ENCODE measurements around the gene MRPL18. TPM values are rescaled to one million over a fixed set of nuclear protein-coding genes. Genes with fewer than 3 reads are reported as not detected.
"Not testable (repeated sequence)": the region's sequence is repeated elsewhere in the genome, so short reads cannot be mapped to it uniquely, and the experiment has no call there.

MRPL18 gene
- total RNA-seq, 2 experiments from 2014 or later, result 63.6 to 65.8 TPM

DNA sequence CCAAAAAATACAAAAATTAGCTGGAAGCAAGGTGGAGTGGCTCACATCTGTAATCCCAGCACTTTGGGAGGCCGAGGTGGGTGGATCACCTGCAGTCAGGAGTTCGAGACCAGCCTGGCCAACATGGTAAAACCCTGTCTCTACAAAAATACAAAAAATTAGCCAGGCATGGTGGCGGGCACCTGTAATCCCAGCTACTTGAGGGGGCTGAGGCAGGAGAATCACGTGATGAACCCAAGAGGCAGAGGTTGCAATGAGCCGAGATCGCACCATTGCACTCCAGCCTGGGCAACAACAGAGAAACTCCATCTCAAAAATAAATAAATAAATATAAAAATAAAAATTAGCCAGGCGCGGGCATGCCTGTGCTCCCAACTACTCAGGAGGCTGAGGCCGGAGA, 34.4 kb downstream of the MRPL18 start:
- POLR2A ChIA-PET; H3K27ac Mint-ChIP-seq; H3K4me3 Mint-ChIP-seq; CTCF ChIA-PET; H3K36me3 Mint-ChIP-seq (ENCODE audit: low read depth); H3K9me3 Mint-ChIP-seq; DNase-seq; H3K27me3 Mint-ChIP-seq: not testable (repeated sequence)
- peaks cover 11% of the 10 kb centered on the region for H3K4me1 Mint-ChIP-seq

DNA sequence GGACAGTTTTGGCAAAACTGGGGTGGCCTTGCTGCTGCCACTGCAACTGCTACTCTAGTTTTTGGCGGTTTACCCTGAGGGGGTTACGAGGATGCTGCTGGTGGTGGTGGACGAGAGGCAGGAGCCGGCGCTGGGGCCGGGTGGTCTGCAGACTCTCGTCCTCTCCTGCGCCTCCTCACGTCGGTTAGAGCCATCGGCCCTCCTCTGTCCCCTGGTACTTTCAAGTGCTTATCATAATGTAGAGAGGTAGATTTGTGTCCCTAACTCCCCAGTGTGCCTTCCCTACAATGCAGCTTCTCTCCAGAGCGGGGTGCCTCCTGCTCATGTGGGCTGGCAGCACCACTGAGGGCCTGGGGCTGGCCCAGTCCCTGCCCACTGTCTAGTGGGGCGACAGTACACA, 35.7 kb downstream of the MRPL18 start:
- H3K4me3 Mint-ChIP-seq, result no peak overlapping the region
- no peaks in the 10 kb centered on the region for H3K9me3 Mint-ChIP-seq
- ChIA-PET CTCF (no interaction called here), POLR2A (interaction anchor here (1.6 kb wide), 1 partner anchor 38 kb away, joined by 3 read pairs; no protein-coding TSS in a partner anchor)
- H3K27me3 Mint-ChIP-seq, result no peaks in the 10 kb centered on the region
- DNase-seq, result no peak
- H3K27ac Mint-ChIP-seq, result no peak overlapping the region
- peaks cover 2% of the 10 kb centered on the region for H3K4me1 Mint-ChIP-seq
- H3K36me3 Mint-ChIP-seq (ENCODE audit: low read depth), result no peaks in the 10 kb centered on the region

DNA sequence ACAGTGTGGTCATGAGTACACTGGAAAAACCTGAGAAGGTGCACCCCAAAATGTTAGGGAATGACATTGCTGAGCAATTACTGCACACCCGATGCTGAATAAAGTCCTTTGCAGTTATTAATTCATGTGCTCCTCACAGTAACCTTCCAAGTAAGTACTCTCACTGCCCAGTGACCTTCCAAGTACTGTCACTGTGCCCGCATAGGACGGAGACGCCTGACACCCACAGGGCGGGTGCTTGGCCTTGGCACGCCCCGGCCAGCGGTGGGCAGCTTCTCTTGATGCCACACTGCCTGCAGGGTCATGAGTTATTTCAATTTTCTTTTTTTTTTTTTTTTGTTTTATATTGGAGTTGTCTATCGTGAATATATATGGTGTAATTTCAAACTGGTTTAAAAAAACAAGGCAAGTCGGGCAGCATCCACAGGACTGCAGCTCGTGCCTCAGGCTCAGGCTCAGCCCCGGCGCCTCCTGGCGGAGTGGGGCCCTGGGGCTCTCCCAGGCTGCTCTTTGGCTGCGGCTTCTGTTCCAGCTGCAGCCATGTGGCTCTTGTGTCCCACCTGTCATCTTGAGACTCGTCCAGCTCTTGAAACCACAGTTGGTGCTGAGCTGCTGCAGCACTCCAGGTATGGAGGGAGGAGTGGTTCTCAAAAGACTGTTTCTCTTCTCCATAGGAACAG, 36.8 kb downstream of the MRPL18 start:
- ChIA-PET POLR2A (interaction anchor here (1.6 kb wide), 1 partner anchor 40 kb away, joined by 3 read pairs; no protein-coding TSS in a partner anchor), CTCF (no interaction called here)
- Mint-ChIP-seq H3K9me3 (no peaks in the 10 kb centered on the region), H3K4me1 (peaks cover 2% of the 10 kb centered on the region), H3K27me3 (peaks cover 3% of the 10 kb centered on the region), H3K4me3 (no peak overlapping the region), H3K27ac (no peak overlapping the region), H3K36me3 (ENCODE audit: low read depth) (no peaks in the 10 kb centered on the region)
- no peak for DNase-seq

DNA sequence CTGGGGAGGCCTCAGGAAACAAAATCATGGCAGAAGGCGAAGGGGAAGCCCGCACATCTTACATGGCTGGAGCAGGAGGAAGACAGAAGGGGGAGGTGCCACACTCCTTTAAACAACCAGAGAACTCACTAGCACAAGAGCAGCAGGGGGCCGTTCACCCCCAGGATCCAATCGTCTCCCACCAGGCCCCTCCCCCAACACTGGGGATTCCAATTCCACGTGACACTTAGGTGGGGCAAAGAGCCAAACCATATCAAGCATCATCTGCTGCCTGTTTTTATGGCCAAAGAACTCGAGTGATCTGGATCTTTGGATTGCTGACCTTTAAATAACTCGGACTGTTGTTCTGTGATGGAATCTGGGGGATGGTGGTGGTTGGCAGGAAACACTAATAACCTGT, 37.8 kb downstream of the MRPL18 start:
- Mint-ChIP-seq H3K4me3 (no peak overlapping the region), H3K36me3 (ENCODE audit: low read depth) (no peaks in the 10 kb centered on the region), H3K27me3 (peaks cover 3% of the 10 kb centered on the region), H3K4me1 (peaks cover 2% of the 10 kb centered on the region), H3K27ac (no peak overlapping the region), H3K9me3 (no peaks in the 10 kb centered on the region)
- POLR2A ChIA-PET, result no interaction called here
- CTCF ChIA-PET, result no interaction called here
- no peak for DNase-seq

DNA sequence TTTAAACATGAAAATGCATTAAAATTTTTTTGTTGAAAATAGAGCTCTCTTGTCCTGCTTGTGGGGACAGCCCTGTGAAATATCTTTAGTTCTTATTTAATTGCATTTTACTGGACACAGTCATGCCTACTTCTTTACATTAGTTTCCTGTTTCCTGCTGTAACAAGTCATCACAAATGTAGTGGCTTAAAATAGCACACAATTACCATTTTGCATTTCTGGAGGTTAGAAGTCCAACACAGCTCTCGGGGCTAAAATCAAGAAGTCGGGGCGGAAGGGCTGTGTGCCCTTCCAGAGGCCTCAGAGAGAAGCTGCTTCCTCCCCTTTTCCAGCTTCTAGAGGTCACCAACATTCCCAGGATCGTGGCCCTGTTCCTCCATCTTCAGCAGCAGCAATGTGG, 39.3 kb downstream of the MRPL18 start:
- ChIA-PET POLR2A (interaction anchor here (1.2 kb wide), 1 partner anchor 24 kb away, joined by 4 read pairs; no protein-coding TSS in a partner anchor), CTCF (interaction anchor here (1.5 kb wide), 1 partner anchor 10 kb away, joined by 3 read pairs; no protein-coding TSS in a partner anchor)
- Mint-ChIP-seq H3K4me1 (peaks cover 2% of the 10 kb centered on the region), H3K27ac (no peak overlapping the region), H3K9me3 (no peaks in the 10 kb centered on the region), H3K27me3 (peaks cover 3% of the 10 kb centered on the region), H3K4me3 (no peak overlapping the region), H3K36me3 (ENCODE audit: low read depth) (no peaks in the 10 kb centered on the region)
- no peak for DNase-seq

DNA sequence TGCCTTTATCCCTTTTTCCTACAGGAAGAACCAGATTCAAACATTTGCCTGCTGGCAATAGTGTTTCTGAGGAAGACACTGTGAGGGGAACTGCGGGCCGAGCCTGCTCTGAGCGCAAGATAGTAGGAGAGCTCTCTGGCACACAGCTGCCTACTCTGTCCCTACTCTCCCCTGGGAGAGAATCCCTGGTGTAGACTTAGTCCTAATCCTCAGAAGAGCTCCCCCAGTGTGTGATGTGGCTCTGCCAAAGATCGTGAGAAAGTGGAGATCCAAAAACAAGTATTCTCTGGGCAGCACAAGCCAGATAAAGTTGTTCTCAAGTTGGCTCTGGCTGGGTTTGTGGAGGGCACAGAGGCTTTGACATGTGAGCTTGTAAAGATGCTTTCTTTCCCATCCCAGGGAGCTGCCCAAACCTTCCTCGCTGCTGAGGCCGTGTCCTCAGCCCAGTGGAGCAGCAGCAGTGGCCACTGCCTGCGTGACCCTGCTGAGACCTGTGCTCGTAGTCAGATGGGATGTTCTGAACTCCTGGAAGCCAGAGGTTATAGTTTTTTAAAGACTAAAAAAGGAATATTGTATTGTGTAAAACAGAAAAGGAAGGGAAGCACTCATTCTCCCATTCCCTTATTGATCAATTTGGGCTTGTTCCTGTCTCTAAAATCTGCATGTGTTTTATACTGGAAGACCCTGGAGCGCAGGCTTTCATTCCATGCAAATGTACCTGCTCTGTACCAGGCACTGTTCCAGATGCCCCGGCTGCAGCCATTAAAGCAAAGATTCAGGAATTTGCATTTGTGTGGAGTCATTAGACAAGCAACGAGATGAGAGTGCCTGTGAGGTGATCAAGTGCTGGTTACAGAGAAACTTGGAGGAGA, 40.5 kb downstream of the MRPL18 start:
- POLR2A ChIA-PET, result no interaction called here
- DNase-seq, result no peak
- H3K36me3 Mint-ChIP-seq (ENCODE audit: low read depth), result no peaks in the 10 kb centered on the region
- peaks cover 2% of the 10 kb centered on the region for H3K4me1 Mint-ChIP-seq
- H3K27me3 Mint-ChIP-seq, result peaks cover 3% of the 10 kb centered on the region
- no peak overlapping the region for H3K4me3 Mint-ChIP-seq
- H3K9me3 Mint-ChIP-seq, result no peaks in the 10 kb centered on the region
- H3K27ac Mint-ChIP-seq, result no peak overlapping the region
- CTCF ChIA-PET, result no interaction called here

DNA sequence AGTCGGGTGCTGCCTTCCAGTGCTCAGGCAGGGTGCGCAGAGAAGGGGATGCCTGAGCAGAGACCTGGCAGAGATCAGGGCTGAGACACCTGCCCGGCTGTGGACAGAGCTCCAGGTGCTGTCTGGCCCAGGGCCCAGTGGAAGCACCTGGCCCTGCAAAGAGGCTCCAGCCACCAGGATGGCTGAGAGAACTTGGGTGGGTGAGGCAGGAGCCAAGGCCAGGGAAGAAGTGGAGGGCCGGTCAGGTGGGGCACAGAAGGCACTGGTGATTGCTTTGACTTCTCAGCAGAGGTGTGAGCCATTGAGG, 41.1 kb downstream of the MRPL18 start:
- H3K9me3 Mint-ChIP-seq, result no peaks in the 10 kb centered on the region
- peaks cover 3% of the 10 kb centered on the region for H3K27me3 Mint-ChIP-seq
- H3K4me3 Mint-ChIP-seq, result no peak overlapping the region
- ChIA-PET POLR2A (no interaction called here), CTCF (no interaction called here)
- H3K36me3 Mint-ChIP-seq (ENCODE audit: low read depth), result no peaks in the 10 kb centered on the region
- H3K4me1 Mint-ChIP-seq, result peaks cover 2% of the 10 kb centered on the region
- H3K27ac Mint-ChIP-seq, result no peak overlapping the region
- no peak for DNase-seq

DNA sequence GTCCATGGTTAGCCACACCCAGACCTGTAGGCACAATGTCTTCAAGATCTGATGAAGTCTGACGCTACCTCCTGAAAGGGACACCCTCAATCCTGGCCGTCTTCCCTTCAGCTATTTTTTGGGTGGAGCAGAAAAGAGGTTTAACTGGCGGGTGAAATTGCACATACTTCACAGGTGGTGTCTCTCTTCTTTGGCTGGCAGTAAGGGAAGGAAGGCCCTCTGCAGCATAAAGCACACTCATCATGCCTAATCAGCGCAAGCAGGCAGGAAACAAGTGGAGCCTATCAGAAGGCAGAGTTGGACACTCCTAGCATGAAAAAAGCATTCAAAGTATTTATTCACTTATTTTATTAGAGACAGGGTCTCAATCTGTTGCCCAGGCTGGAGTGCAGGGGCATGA, 42.7 kb downstream of the MRPL18 start:
- POLR2A ChIA-PET, result interaction anchor here (0.8 kb wide), 1 partner anchor 12 kb away, joined by 3 read pairs; no protein-coding TSS in a partner anchor

DNA sequence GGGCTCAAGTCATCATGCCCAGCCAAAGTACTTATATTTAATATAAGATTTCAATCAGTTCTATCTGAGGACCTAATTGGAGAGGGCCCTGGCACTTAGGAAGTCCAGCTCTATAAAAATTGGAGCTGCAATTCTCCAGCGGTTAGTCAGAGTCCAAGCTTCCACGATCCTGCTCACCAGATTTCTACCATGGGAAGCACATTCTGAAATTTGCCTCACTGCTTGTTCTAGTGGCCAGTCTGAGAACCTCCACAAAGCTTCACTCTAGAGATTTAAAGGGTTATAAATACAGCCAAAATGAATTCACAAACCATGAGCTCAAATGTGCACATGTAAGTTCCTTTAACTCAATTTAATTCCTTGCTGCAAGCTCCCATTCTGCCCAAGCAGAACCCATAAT, 43.3 kb downstream of the MRPL18 start:
- H3K27me3 Mint-ChIP-seq, result peaks cover 3% of the 10 kb centered on the region
- no peaks in the 10 kb centered on the region for H3K36me3 Mint-ChIP-seq (ENCODE audit: low read depth)
- no peak overlapping the region for H3K4me3 Mint-ChIP-seq
- CTCF ChIA-PET, result interaction anchor here (0.8 to 1.5 kb wide), 2 partner anchors 19 to 21 kb away, joined by 3 to 5 read pairs; no protein-coding TSS in a partner anchor
- POLR2A ChIA-PET, result interaction anchor here (0.8 kb wide), 1 partner anchor 12 kb away, joined by 3 read pairs; no protein-coding TSS in a partner anchor
- no peaks in the 10 kb centered on the region for H3K9me3 Mint-ChIP-seq
- no peak for DNase-seq
- H3K27ac Mint-ChIP-seq, result no peak overlapping the region
- peaks cover 2% of the 10 kb centered on the region for H3K4me1 Mint-ChIP-seq

More for the DNA sequence above, 42.7 kb downstream of the MRPL18 start:
- peaks cover 3% of the 10 kb centered on the region for H3K27me3 Mint-ChIP-seq
- no peaks in the 10 kb centered on the region for H3K9me3 Mint-ChIP-seq
- peaks cover 2% of the 10 kb centered on the region for H3K4me1 Mint-ChIP-seq
- no peak overlapping the region for H3K4me3 Mint-ChIP-seq
- no peaks in the 10 kb centered on the region for H3K36me3 Mint-ChIP-seq (ENCODE audit: low read depth)
- DNase-seq, result no peak
- no peak overlapping the region for H3K27ac Mint-ChIP-seq
- CTCF ChIA-PET, result interaction anchor here (0.8 kb wide), 1 partner anchor 19 kb away, joined by 3 read pairs; no protein-coding TSS in a partner anchor

DNA sequence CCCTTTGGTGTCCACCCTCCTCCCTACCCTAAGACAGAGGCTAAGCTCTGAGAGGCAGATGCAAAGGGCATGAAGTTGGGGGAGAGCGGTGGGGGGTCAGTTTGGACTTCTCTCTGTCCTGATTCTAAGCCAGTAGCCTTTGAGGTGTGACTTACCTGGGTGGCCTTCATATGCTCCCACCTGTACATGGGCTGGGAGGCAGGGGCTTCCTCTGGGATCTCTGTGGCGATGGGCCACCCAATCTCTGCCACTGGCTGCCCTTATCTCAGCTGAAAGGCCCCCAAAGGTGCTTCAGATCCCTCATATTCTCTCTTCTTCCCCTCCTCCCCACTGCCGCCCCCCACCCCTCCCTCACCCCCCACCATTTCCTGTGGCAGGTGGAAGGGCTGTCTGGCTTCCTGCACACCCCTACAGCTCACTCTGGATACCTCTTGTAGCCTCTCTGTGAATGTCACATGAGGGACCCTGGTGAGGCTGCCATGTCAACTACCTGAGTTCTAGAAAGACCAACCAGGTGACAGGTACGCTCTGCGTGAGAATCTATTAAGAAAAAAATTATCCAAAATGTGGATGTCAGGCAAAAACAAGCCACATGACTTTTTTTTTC, 43.8 kb downstream of the MRPL18 start:
- Mint-ChIP-seq H3K4me1 (peaks cover 2% of the 10 kb centered on the region), H3K36me3 (ENCODE audit: low read depth) (no peaks in the 10 kb centered on the region), H3K27ac (no peak overlapping the region), H3K9me3 (no peaks in the 10 kb centered on the region), H3K27me3 (peaks cover 3% of the 10 kb centered on the region), H3K4me3 (no peak overlapping the region)
- CTCF ChIA-PET, result interaction anchor here (0.5 to 1.5 kb wide), 4 partner anchors 18 to 110 kb away, joined by 3 to 5 read pairs (median 4); no protein-coding TSS in a partner anchor
- no peak for DNase-seq
- POLR2A ChIA-PET, result no interaction called here

DNA sequence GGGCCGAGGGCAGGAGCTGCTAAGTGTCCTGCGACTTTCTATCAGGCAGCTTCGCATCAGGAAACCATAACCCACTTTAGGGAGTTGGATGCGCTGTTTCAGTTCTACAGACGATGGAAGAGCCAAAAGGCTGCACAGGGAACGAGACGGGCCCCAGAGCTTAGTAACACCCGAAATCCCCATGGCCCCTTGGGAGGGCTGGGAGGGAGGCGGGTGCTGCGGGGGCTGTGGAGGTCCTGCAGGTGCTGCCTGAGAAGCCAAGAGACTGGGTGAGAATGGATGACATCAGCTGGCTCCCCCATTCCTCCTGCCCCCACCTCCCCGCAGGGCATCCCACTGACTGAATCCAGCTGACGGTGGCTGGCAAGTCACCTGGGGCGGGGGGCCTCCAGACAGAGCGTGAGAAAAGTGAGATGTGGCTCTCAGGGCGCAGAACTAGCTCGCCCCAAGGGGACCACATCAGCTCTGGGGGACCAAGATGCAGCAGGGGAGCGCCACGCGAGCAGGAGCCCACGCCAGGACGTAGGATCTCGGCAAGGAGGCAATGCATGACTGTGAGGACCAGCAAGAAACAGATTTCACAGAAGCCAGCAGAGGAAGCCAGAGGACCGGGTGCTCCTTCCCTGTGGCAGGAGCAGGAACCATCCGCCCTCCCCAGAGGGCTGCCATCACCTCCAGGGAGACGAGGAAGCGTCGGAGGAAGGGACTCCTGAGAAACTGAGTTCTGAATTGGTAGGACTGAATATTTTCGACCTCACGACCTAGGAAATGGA, 46.6 kb downstream of the MRPL18 start:
- Mint-ChIP-seq H3K4me1 (no peaks in the 10 kb centered on the region), H3K36me3 (ENCODE audit: low read depth) (no peaks in the 10 kb centered on the region), H3K9me3 (no peaks in the 10 kb centered on the region), H3K27me3 (peaks cover 3% of the 10 kb centered on the region), H3K4me3 (no peak overlapping the region), H3K27ac (no peak overlapping the region)
- ChIA-PET CTCF (no interaction called here), POLR2A (no interaction called here)
- DNase-seq, result no peak

DNA sequence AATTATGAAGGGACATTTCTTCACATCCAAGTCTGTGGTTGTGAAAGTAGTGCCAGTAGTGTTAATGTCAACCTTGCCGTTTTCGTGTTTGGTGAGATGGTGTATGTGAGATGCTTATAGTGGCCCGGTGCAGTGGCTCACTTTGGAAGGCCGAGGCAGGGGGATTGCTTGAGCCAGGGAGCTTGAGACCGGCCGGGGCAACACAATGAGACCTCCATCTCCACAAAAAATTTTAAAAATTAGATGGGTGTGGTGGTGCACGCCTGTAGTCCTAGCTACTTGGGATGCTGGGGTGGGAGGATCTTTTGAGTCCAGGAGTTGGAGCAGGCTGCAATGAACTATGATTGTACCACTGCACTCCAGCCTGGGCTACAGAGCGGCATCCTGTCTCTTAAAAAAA, 47.2 kb downstream of the MRPL18 start:
- Mint-ChIP-seq H3K9me3 (no peaks in the 10 kb centered on the region), H3K36me3 (ENCODE audit: low read depth) (no peaks in the 10 kb centered on the region), H3K4me3 (no peak overlapping the region), H3K4me1 (no peaks in the 10 kb centered on the region), H3K27me3 (peaks cover 3% of the 10 kb centered on the region), H3K27ac (no peak overlapping the region)
- ChIA-PET POLR2A (no interaction called here), CTCF (no interaction called here)
- DNase-seq, result no peak
